ENCODE data around the gene NR1D2.
"Not testable (repeated sequence)": the region's sequence is repeated elsewhere in the genome, so short reads cannot be mapped to it uniquely, and the experiment has no call there.

The NR1D2 gene

DNA sequence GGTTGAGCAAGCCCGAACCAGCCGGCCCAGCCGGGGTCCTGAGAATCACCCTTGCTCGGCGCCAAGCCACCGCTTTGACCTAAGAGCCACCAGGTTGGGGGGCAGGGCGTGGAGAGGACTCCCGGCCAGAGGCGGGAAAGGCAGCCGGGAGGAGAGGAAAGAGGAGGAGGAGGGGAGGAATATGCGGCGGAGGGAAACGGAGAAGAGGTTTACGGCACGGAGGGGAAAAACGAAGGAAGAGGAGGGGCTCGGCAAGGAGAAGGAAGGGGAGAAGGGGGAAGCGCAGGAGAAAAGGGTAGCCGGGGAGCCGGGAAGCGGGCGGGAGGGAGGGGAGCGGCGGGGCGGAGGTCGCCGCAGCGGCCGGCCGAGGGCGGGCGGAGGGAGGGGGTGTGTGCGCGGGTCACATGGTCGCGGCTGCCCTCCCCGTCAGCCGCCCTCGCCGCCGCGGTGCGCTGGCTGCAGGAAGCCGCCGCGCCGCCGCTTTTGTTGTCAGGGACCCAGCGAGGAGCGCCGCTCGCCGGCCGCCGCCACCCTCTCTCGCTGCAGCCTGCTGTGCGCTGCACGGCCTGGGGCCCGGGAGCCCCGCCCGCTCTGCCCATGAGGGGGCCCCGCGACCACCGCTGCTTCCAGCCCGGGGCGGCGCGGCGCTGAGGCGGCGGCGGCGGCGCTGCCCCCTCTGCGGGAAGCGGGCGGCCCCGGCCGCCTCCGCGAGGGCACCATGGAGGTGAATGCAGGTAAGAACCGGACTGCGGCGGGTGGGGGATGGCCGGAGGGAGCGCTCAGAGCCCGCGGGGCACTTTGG is at the start of gene NR1D2:
Gene NR1D2, plus strand, starts transcription at position 426 of the 802 bp plus-strand sequence. Its CDS starts 293 bp downstream, at position 719.
- DNase-seq (ENCODE audit: extremely low spot score, insufficient read length, low read depth) (peak; percentile 70), FAIRE-seq (peak; percentile 52)

- DNase-seq (ENCODE audit: extremely low spot score, insufficient read length, low read depth) (no peak), FAIRE-seq (no peak)
Measured at GRCh38 chr3:23900744-23901143, 44.3 kb upstream of the NR1D2 start.

DNA sequence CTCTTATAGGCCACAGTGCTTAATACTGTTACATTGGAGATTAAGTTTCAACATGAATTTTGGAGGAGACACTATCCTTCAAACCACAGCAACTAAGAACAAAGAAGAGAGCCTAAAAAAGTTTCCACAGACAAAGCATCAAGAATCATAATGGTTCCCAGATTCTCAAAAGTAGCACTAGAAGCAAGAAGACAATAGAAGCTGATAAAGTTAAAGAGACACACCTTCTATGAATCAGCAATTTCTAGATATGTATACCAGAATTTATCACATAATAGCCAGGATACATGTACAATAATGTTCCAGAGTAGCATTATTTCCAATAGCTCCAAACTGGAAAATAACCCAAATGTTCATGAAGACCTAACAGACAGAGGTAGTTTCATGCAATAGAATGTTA is 40.5 kb upstream of the NR1D2 start:
- DNase-seq (ENCODE audit: extremely low spot score, insufficient read length, low read depth) (no peak), FAIRE-seq (no peak)

GRCh38 chr3:23909341-23909740 is 35.7 kb upstream of the NR1D2 start:
- DNase-seq (ENCODE audit: extremely low spot score, insufficient read length, low read depth) (no peak), FAIRE-seq (no peak)

DNA sequence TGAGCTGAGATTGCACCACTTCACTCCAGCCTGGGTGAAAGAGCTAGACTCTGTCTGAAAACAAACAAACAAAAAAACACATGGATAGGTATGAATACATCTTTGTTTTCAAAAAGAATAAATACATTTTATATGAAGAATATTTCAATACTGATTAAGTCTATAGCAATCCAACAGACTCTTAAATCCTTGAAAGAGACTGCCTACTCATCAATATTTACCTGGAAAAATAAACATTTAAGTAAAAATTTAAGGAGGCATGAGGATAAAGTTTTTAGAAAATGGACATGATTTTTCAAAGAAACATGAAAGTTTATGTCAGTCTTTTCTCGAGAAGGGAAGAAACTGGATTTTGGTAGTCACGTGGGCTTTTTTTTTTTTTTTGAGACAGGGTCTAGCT is 33.7 kb upstream of the NR1D2 start:
- FAIRE-seq (no peak), DNase-seq (ENCODE audit: extremely low spot score, insufficient read length, low read depth) (no peak)

GRCh38 chr3:23912335-23912734 is 32.8 kb upstream of the NR1D2 start:
- DNase-seq (ENCODE audit: extremely low spot score, insufficient read length, low read depth); FAIRE-seq: not testable (repeated sequence)

DNA sequence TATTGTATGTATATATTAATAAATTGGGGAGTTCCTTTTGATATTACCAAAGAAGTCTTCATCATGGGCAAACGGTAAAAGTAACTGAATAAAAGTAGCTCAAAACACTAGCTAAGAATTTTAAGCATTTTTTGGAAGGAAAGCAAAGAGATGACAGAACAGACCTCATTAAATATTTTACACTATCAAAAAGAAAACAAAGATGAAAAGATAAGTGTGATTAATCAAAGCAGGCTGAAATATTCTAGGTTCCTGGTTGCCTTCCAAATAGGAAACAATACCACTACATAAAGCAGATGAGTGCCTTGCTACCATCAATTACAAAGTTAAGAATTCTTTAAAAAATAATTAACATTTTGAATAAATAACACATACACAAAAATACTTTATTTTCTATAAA is 31.9 kb upstream of the NR1D2 start:
- FAIRE-seq: no peak
- DNase-seq (ENCODE audit: extremely low spot score, insufficient read length, low read depth): no peak

GRCh38 chr3:23913873-23914743 is 31.0 kb upstream of the NR1D2 start:
- DNase-seq (ENCODE audit: extremely low spot score, insufficient read length, low read depth): no peak
- no peak for FAIRE-seq

GRCh38 chr3:23915537-23916108 is 29.5 kb upstream of the NR1D2 start:
- DNase-seq (ENCODE audit: extremely low spot score, insufficient read length, low read depth) (no peak), FAIRE-seq (no peak)

- peak; percentile 9 for DNase-seq (ENCODE audit: extremely low spot score, insufficient read length, low read depth)
- FAIRE-seq: no peak
Measured at GRCh38 chr3:23916152-23916885, 28.8 kb upstream of the NR1D2 start.

DNA sequence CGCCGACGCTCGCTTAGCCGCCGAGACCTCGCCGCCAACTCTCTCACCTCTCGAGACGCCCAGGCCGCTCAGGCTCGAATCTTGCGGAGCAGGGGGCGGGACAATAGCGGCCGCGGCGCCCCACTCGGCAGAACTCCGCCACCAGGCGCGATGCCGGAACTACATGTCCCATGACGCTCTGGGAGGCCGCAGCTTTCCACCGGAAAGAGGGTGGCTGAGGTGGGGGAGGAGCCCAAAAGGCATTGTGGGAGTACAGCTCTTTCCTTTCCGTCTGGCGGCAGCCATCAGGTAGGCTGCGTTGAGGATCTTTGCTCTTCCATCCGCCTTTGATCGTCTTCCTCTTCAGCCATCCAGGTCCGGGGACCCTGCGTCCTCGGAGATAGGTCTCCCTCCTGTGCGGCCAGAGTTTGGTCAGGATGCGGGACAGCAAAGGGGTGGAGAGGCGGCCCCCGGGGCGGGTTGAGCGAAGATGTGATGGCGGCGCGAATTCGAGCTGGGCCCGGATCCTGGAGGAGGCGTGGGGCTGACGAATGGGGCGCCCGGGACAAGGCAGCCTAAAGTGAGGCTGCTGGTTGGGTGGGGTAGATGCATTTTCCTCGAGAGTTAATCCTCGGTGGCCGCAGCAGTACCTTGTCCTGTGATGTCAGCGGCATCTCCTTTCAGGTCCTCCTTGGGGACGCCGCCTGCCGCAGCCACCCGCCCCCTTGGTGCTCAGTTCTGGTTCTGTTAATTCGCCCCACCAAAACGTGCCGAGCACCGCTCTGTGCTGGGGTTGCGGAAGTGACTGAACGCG is 28.0 kb upstream of the NR1D2 start, which contains the start of the genes NKIRAS1 and RPL15:
Gene NKIRAS1, minus strand, starts transcription at position 105 of the 793 bp plus-strand sequence. CDS start 6,086 bp downstream, outside the sequence.
Gene RPL15, plus strand, starts transcription at position 247 of the 793 bp plus-strand sequence. CDS start 728 bp downstream, outside the sequence.
- FAIRE-seq (peak; percentile 97), DNase-seq (ENCODE audit: extremely low spot score, insufficient read length, low read depth) (peak; percentile 89)

DNA sequence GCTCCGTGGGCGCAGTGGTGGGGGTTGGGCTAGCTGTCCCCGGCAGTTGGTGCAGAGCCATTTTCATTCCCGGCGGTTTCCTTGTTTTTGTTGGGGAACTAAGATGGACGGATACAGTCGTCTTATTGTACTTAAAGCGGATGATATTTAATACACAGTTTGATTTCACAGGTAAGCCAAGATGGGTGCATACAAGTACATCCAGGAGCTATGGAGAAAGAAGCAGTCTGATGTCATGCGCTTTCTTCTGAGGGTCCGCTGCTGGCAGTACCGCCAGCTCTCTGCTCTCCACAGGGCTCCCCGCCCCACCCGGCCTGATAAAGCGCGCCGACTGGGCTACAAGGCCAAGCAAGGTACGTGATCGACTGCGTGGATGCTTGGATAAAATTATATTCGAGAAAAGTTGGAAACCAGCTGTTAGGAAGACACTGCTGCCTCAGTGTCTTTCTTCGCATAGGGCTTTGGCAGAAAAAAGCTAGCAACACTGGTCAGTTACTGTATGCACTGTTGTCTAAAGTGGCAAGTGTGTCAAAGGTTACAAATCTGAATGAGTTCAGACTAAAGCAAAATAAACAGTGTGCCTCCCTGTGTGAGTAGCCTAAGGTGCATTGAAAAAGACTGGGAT is 27.3 kb upstream of the NR1D2 start:
- DNase-seq (ENCODE audit: extremely low spot score, insufficient read length, low read depth) (peak; percentile 22), FAIRE-seq (peak; percentile 60)

GRCh38 chr3:23918331-23918730 is 26.8 kb upstream of the NR1D2 start:
- FAIRE-seq; DNase-seq (ENCODE audit: extremely low spot score, insufficient read length, low read depth): not testable (repeated sequence)

- FAIRE-seq: no peak
- no peak for DNase-seq (ENCODE audit: extremely low spot score, insufficient read length, low read depth)
Measured at GRCh38 chr3:23919628-23920027, 25.5 kb upstream of the NR1D2 start.

- DNase-seq (ENCODE audit: extremely low spot score, insufficient read length, low read depth) (no peak), FAIRE-seq (no peak)
Measured at GRCh38 chr3:23920151-23920655, 24.9 kb upstream of the NR1D2 start.

DNA sequence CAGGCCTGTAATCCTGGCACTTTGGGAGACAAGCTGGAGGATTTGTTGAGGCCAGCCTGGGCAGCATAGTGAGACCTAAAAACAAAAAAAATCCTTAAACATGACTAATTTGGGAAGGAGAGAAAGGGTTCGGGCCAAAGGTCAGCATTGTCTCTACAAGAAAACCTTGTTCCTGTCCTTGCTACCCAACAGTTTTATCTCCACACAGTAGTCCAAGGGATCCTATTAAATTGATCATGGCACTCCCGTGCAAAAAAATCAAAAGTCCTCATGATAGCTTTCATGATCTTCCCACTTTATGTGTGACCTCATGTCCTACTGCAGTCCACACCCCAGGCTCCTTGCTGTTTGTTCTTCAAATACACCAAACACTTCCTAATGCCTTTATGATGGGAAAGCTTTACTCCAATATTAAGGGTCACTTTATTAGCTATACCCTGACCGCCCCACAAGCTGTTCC is 24.0 kb upstream of the NR1D2 start:
- FAIRE-seq: no peak
- no peak for DNase-seq (ENCODE audit: extremely low spot score, insufficient read length, low read depth)

- DNase-seq (ENCODE audit: extremely low spot score, insufficient read length, low read depth): no peak
- FAIRE-seq: no peak
Measured at GRCh38 chr3:23923786-23924185, 21.3 kb upstream of the NR1D2 start.

GRCh38 chr3:23926246-23926645 is 18.8 kb upstream of the NR1D2 start:
- FAIRE-seq (no peak), DNase-seq (ENCODE audit: extremely low spot score, insufficient read length, low read depth) (no peak)

Measured in GM18507 (cell line).